OCI-LY7 (cell line): ENCODE results near the gene USE1. TPM values are rescaled to one million over a fixed set of nuclear protein-coding genes. Genes with fewer than 3 reads are reported as not detected.

Source experiments
- BruUV-seq: library from RNA; stranded (reverse); fragments of 400-500 nt; replicated peaks from 2 replicates; lab custom pipeline; 2021; lab: Mats Ljungman, UMichigan
- CTCF ChIA-PET: fragments of 300-600 bp; sonication (Branson Sonifier 250); formaldehyde crosslinking; loops from one replicate; lab custom pipeline; 2022; ENCODE audit warnings: antibody characterized with exemption; ENCODE audit not compliant: unreplicated experiment; lab: Charles Lee
- POLR2A ChIA-PET: fragments of 300-600 bp; sonication (Branson Sonifier 250); formaldehyde crosslinking; loops from one replicate; lab custom pipeline; 2022; ENCODE audit warnings: antibody characterized with exemption; lab: Charles Lee
- DNase-seq: peaks from one replicate; pipeline ENCODE4 v3.0.0-alpha.2; 2015; ENCODE audit warnings: low spot score
- H2AFZ ChIP-seq: fragments of 200-600 bp; sonication (generic), shearing (Covaris generic); 2 replicates; pipeline ENCODE4 v1.6.1; 2014; ENCODE audit warnings: mild to moderate bottlenecking, antibody characterized with exemption, low read length, moderate library complexity
- H3K27ac ChIP-seq: fragments of 200-600 bp; sonication (generic); 2 replicates; pipeline ENCODE4 v1.5.1; 2014; ENCODE audit warnings: mixed run types, low read depth, mild to moderate bottlenecking, moderate library complexity, low read length, inconsistent platforms; ENCODE audit not compliant: poor library complexity, severe bottlenecking
- H3K36me3 ChIP-seq: fragments of 200-600 bp; sonication (generic); 2 replicates; pipeline ENCODE4 v1.6.1; 2014; ENCODE audit warnings: mild to moderate bottlenecking, antibody characterized with exemption, low read length, moderate library complexity, mixed read lengths; ENCODE audit not compliant: insufficient read depth
- H3K4me1 ChIP-seq: fragments of 200-600 bp; sonication (generic); 2 replicates; pipeline ENCODE4 v1.5.1; 2014; ENCODE audit warnings: mild to moderate bottlenecking, low read length; ENCODE audit not compliant: insufficient read depth, poor library complexity, severe bottlenecking
- H3K4me2 ChIP-seq: fragments of 200-600 bp; sonication (generic); 2 replicates; pipeline ENCODE4 v1.6.1; 2014; ENCODE audit warnings: mild to moderate bottlenecking, low read length
- H3K4me3 ChIP-seq: fragments of 200-600 bp; sonication (generic); 2 replicates; pipeline ENCODE4 v1.5.1; 2014; ENCODE audit warnings: mild to moderate bottlenecking, low read depth, low read length; ENCODE audit not compliant: poor library complexity, severe bottlenecking
- H3K79me2 ChIP-seq: fragments of 200-600 bp; sonication (generic); 2 replicates; pipeline ENCODE4 v1.6.1; 2016; ENCODE audit warnings: low read depth, mild to moderate bottlenecking, low read length, moderate library complexity, mixed read lengths; ENCODE audit not compliant: insufficient read depth
- H3K9me2 ChIP-seq: fragments of 200-600 bp; sonication (generic); 2 replicates; pipeline ENCODE4 v1.6.1; 2016; ENCODE audit warnings: mild to moderate bottlenecking, low read length, mixed read lengths; ENCODE audit not compliant: insufficient read depth
- H3K9me3 ChIP-seq: fragments of 200-600 bp; sonication (generic); 2 replicates; pipeline ENCODE4 v1.6.1; 2014; ENCODE audit warnings: mild to moderate bottlenecking, mixed run types, low read length, mixed read lengths
- H4K20me1 ChIP-seq: fragments of 200-600 bp; sonication (generic); 2 replicates; pipeline ENCODE4 v1.6.1; 2014; ENCODE audit warnings: mild to moderate bottlenecking, antibody characterized with exemption, low read length, moderate library complexity, mixed read lengths; ENCODE audit not compliant: insufficient read depth
- EZH2phosphoT487 ChIP-seq: fragments of 200-600 bp; sonication (generic); IDR thresholded peaks from 2 replicates; pipeline ENCODE4 v1.6.1; 2018; ENCODE audit warnings: low read depth, borderline replicate concordance, mild to moderate bottlenecking, mixed run types, antibody characterized with exemption, low read length, moderate library complexity, mixed read lengths
- intact Hi-C: fragments of 100-400 bp; cut with micrococcal nuclease; formaldehyde crosslinking; loops from one replicate; pipeline ENCODE4 v1.10.0; 2022; ENCODE audit not compliant: unreplicated experiment
- total RNA-seq, 2 experiments: library from RNA; depleted of rRNA in 1 of 2; stranded (reverse); fragments of >200 nt in 1 of 2; shearing (Covaris generic) in 1 of 2; gene quantifications; 2 replicates each; pipeline ENCODE4 v1.2.3, GENCODE V29; 2014 to 2022
- TF ChIP-seq, protein P1 (sequence below): fragments of 200-600 bp; sonication (generic); conservative IDR thresholded peaks from 2 replicates; pipeline ENCODE4 v1.5.1; 2014; ENCODE audit warnings: mild to moderate bottlenecking, antibody characterized with exemption, low read length, moderate library complexity, mixed read lengths

USE1 gene
- total RNA-seq, 2 experiments from 2014 or later: 28.6 to 31.2 TPM

GRCh38 chr19:17192751-17193150 lies 22.4 kb upstream of the USE1 start:
- intact Hi-C loops: loop anchor here (2.0 kb wide), 2 partner anchors 58 to 118 kb away; partner anchors contain the start of genes HAUS8 and MYO9B
- H3K9me3 ChIP-seq: no peaks in the 10 kb centered on the region; the same call in 1 of the 2 replicates

GRCh38 chr19:17194608-17195007 lies 20.5 kb upstream of the USE1 start:
- TF ChIP-seq, protein P1, sequence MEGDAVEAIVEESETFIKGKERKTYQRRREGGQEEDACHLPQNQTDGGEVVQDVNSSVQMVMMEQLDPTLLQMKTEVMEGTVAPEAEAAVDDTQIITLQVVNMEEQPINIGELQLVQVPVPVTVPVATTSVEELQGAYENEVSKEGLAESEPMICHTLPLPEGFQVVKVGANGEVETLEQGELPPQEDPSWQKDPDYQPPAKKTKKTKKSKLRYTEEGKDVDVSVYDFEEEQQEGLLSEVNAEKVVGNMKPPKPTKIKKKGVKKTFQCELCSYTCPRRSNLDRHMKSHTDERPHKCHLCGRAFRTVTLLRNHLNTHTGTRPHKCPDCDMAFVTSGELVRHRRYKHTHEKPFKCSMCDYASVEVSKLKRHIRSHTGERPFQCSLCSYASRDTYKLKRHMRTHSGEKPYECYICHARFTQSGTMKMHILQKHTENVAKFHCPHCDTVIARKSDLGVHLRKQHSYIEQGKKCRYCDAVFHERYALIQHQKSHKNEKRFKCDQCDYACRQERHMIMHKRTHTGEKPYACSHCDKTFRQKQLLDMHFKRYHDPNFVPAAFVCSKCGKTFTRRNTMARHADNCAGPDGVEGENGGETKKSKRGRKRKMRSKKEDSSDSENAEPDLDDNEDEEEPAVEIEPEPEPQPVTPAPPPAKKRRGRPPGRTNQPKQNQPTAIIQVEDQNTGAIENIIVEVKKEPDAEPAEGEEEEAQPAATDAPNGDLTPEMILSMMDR: no peak
- no peak for TF ChIP-seq EZH2phosphoT487
- H3K4me2 ChIP-seq: no peak overlapping the region
- no peaks in the 10 kb centered on the region; the same call in 1 of the 2 replicates for H3K9me3 ChIP-seq
- no peak overlapping the region for H3K4me3 ChIP-seq
- POLR2A ChIA-PET: no interaction called here
- H3K4me1 ChIP-seq: peaks cover 40% of the 10 kb centered on the region
- no peak for DNase-seq
- TSS peak; percentile 89 for BruUV-seq
- no peak overlapping the region for H3K27ac ChIP-seq
- no peaks in the 10 kb centered on the region for H4K20me1 ChIP-seq
- intact Hi-C loops: no loop called here
- no peak overlapping the region for H2AFZ ChIP-seq
- CTCF ChIA-PET: interaction anchor here (0.6 kb wide), 1 partner anchor 126 kb away, joined by 3 read pairs; no protein-coding TSS in a partner anchor
- H3K79me2 ChIP-seq: no peaks in the 10 kb centered on the region
- H3K36me3 ChIP-seq: peaks cover 81% of the 10 kb centered on the region
- no peaks in the 10 kb centered on the region for H3K9me2 ChIP-seq

More at GRCh38 chr19:17192751-17193150, 22.4 kb upstream of the USE1 start:
- H3K4me2 ChIP-seq: no peak overlapping the region; the same call in 1 of the 2 replicates
- no peak overlapping the region for H2AFZ ChIP-seq
- no peaks in the 10 kb centered on the region for H3K79me2 ChIP-seq
- H3K36me3 ChIP-seq: peaks cover 80% of the 10 kb centered on the region
- H3K27ac ChIP-seq: peak overlapping the region; percentile 98
- no peak for DNase-seq
- ChIA-PET CTCF (no interaction called here), POLR2A (interaction anchor here (0.6 kb wide), 1 partner anchor 114 kb away, joined by 4 read pairs; no protein-coding TSS in a partner anchor)
- H3K9me2 ChIP-seq: no peaks in the 10 kb centered on the region
- H4K20me1 ChIP-seq: no peaks in the 10 kb centered on the region
- BruUV-seq: no TSS peak
- peaks cover 48% of the 10 kb centered on the region for H3K4me1 ChIP-seq
- no peak for TF ChIP-seq EZH2phosphoT487
- TF ChIP-seq, protein P1: no peak
- peak overlapping the region; percentile 34 for H3K4me3 ChIP-seq

GRCh38 chr19:17195106-17195505 lies 20.1 kb upstream of the USE1 start:
- POLR2A ChIA-PET: no interaction called here
- no peaks in the 10 kb centered on the region for H3K79me2 ChIP-seq
- intact Hi-C loops: no loop called here
- no peak overlapping the region for H3K4me2 ChIP-seq
- peaks cover 81% of the 10 kb centered on the region for H3K36me3 ChIP-seq
- no peak for TF ChIP-seq EZH2phosphoT487
- TF ChIP-seq, protein P1: no peak
- peaks cover 35% of the 10 kb centered on the region for H3K4me1 ChIP-seq
- no peaks in the 10 kb centered on the region for H4K20me1 ChIP-seq
- no peak overlapping the region for H2AFZ ChIP-seq
- H3K27ac ChIP-seq: no peak overlapping the region
- H3K9me2 ChIP-seq: no peaks in the 10 kb centered on the region
- H3K9me3 ChIP-seq: no peaks in the 10 kb centered on the region; the same call in 1 of the 2 replicates
- DNase-seq: no peak
- CTCF ChIA-PET: no interaction called here
- BruUV-seq: no TSS peak
- H3K4me3 ChIP-seq: no peak overlapping the region
